Heart left ventricle (tissue), 16 donors: Measurements from ENCODE around the gene CHORDC1. TPM values are rescaled to one million over a fixed set of nuclear protein-coding genes. Genes with fewer than 3 reads are reported as not detected.

ENCODE experiments used
- ATAC-seq, 4 donors: fragments of 200-7000 bp; cut with Tn5 transposase; one replicate each; pipeline ENCODE4 v1.9.1; 2020 to 2022; ENCODE audit warnings: moderate library complexity in 4 of 4, mild to moderate bottlenecking in 3 of 4, moderate number of reproducible peaks in 1 of 4
- DNase-seq, 5 donors: peaks; one replicate each; pipeline ENCODE4 v3.0.0-alpha.2; 2020
- H3K27ac ChIP-seq, 12 donors: fragments of 200-600 bp; sonication (generic) in 4 of 12; one replicate each; pipeline versions ENCODE4 v1.5.0 to v1.8.0; 2016 to 2022; ENCODE audit warnings: mild to moderate bottlenecking in 2 of 12
- H3K27me3 ChIP-seq, 9 donors: fragments of 200-600 bp; sonication (generic) in 2 of 9; one replicate each; pipeline versions ENCODE4 v1.5.1 to v1.8.0; 2016 to 2022; ENCODE audit warnings: mild to moderate bottlenecking in 3 of 9
- H3K36me3 ChIP-seq, 9 donors: fragments of 200-600 bp; sonication (generic) in 2 of 9; one replicate each; pipeline versions ENCODE4 v1.5.0 to v1.8.0; 2018 to 2022; ENCODE audit warnings: mild to moderate bottlenecking in 2 of 9
- H3K4me1 ChIP-seq, 12 donors: fragments of 200-600 bp; sonication (generic) in 4 of 12; one replicate each; pipeline versions ENCODE4 v1.5.0 to v1.8.0; 2016 to 2022; ENCODE audit warnings: mild to moderate bottlenecking in 3 of 12
- H3K4me3 ChIP-seq, 12 donors: fragments of 200-600 bp; sonication (generic) in 4 of 12; one replicate each; pipeline versions ENCODE4 v1.5.0 to v1.8.0; 2017 to 2022; ENCODE audit warnings: mild to moderate bottlenecking in 9 of 12, moderate library complexity in 4 of 12
- H3K9me3 ChIP-seq, 12 donors: fragments of 200-600 bp; sonication (generic) in 4 of 12; one replicate each; pipeline versions ENCODE4 v1.5.0 to v1.8.0; 2016 to 2022; ENCODE audit warnings: mild to moderate bottlenecking in 1 of 12
- CTCF ChIP-seq, 12 donors: fragments of 200-600 bp; sonication (generic) in 4 of 12; IDR thresholded peaks; one replicate each; pipeline versions ENCODE4 v1.5.0 to v1.8.0; 2018 to 2022; ENCODE audit warnings: antibody characterized with exemption in 12 of 12, mild to moderate bottlenecking in 5 of 12
- POLR2A ChIP-seq, 2 donors: fragments of 450-650 bp; IDR thresholded peaks; one replicate each; pipeline ENCODE4 v1.6.1; 2017; ENCODE audit warnings: antibody characterized with exemption in 2 of 2, mild to moderate bottlenecking in 2 of 2, moderate library complexity in 2 of 2
- WGBS, 4 donors: extraction: QIAGEN DNeasy Blood & Tissue Kit in 2 of 4; methylation state at CpG; one replicate each; pipeline versions ENCODE4 v1.1.5 to v1.1.7; 2013 to 2018; 5-methylcytosine and 5-hydroxymethylcytosine counted together
- intact Hi-C, 10 donors: fragments of 100-400 bp; cut with DNase I; formaldehyde crosslinking; loops; one replicate each; pipeline versions ENCODE4 v1.11.1 to v1.14.2; 2022
- polyA plus RNA-seq, 2 donors: library from polyadenylated mRNA; stranded (reverse); fragments of 200-250 nt; gene quantifications; one replicate each; pipeline ENCODE4 v1.2.3, GENCODE V29; 2013
- total RNA-seq, 9 donors: library from RNA; depleted of rRNA in 2 of 9; stranded (reverse); fragments of >200 nt in 2 of 9; fragmentation: NEBNext Ultra II Directional in 3 of 9; extraction: Animal tissue kit (Norgen Biotek cat#: 25700) in 3 of 9; gene quantifications; one replicate each; pipeline versions ENCODE4 v1.1.0 to v1.2.4, GENCODE V29; 2016 to 2023
- donor health status: ischemic (EF 13 %, LVEDD 7.1; RV severe dilation, severe dysfunction).
- donor health status: healthy with polysubstance abuse.
- donor health status: DM: no; HTN: yes; CAD: no.
- donor health status: DM: no; HTN: no; CAD: no.
- donor health status: ischemic (EF 25% LVEDD 6.9; RV normal size, moderate dysfunction).
- donor health status: ischemic (EF 25% LVEDD 5.7; RV mildly dilated, moderate dysfunction).
- donor health status: healthy.
- donor health status: DM: yes; HTN: yes; CAD: no.
- donor health status: ischemic (EF 35%, LVEDD 5.7; RV mildly dilated, moderate dysfunction).
- donor health status: nonischemic (EF 11% LVEDD 7.7; RV severe dilation, severe dysfunction).
- donor health status: DM: yes; HTN: yes; CAD: no.
- donor health status: PGD.
- donor health status: ischemic (EF 29% LVEDD 5.4; RV normal size, mild dysfunction).
- donor health status: nonischemic (EF 23%, LVEDD 6.1; RV moderate dilation, normal function).

The CHORDC1 gene
- total and polyA plus RNA-seq, 11 donors = 21.7 to 55.4 (median 28.5) TPM

GRCh38 chr11:90237004-90237403 lies 14.2 kb upstream of the CHORDC1 start:
- no peak for ATAC-seq

GRCh38 chr11:90235526-90235925 lies 12.7 kb upstream of the CHORDC1 start:
- Histone ChIP-seq H3K4me1 (no peaks in the 10 kb centered on the region), H3K4me3 (no peak overlapping the region), H3K27ac (no peak overlapping the region), H3K27me3 (no peaks in the 10 kb centered on the region), H3K9me3 (peaks cover 0 to 5% (median 0%) of the 10 kb centered on the region in 12 donors), H3K36me3 (no peaks in the 10 kb centered on the region)
- intact Hi-C loops = no loop called here
- no peak for TF ChIP-seq POLR2A (IDR thresholded peaks at IDR 0.05)
- no peak for DNase-seq
- 71 to 79% (median 76%) methylated on average over 4 of the region's 4 CpGs for WGBS, 4 donors
- no peak for ATAC-seq

More at GRCh38 chr11:90237004-90237403, 14.2 kb upstream of the CHORDC1 start:
- WGBS, 4 donors = 88 to 92% (median 91%) methylated on average over 4 of the region's 4 CpGs
- intact Hi-C loops = no loop called here
- DNase-seq = no peak
- H3K4me1 ChIP-seq = no peaks in the 10 kb centered on the region
- no peak overlapping the region for H3K27ac ChIP-seq
- H3K4me3 ChIP-seq = no peak overlapping the region
- H3K27me3 ChIP-seq = no peaks in the 10 kb centered on the region
- H3K36me3 ChIP-seq = no peaks in the 10 kb centered on the region
- no peaks in the 10 kb centered on the region for H3K9me3 ChIP-seq
- TF ChIP-seq POLR2A (IDR thresholded peaks at IDR 0.05) (no peak), CTCF (IDR thresholded peaks at IDR 0.05) (no peak)

GRCh38 chr11:90234977-90235376 lies 12.1 kb upstream of the CHORDC1 start:
- no peak overlapping the region for H3K4me3 ChIP-seq
- DNase-seq (no peak), ATAC-seq (no peak)
- H3K4me1 ChIP-seq = no peaks in the 10 kb centered on the region
- TF ChIP-seq POLR2A (IDR thresholded peaks at IDR 0.05) (no peak), CTCF (IDR thresholded peaks at IDR 0.05) (no peak)
- peaks cover 0 to 10% (median 0%) of the 10 kb centered on the region in 12 donors for H3K9me3 ChIP-seq
- 42 to 64% (median 58%) methylated on average over 2 of the region's 2 CpGs for WGBS, 4 donors
- no peaks in the 10 kb centered on the region for H3K36me3 ChIP-seq
- intact Hi-C loops = no loop called here
- no peaks in the 10 kb centered on the region for H3K27me3 ChIP-seq
- no peak overlapping the region for H3K27ac ChIP-seq

- TF ChIP-seq POLR2A (IDR thresholded peaks at IDR 0.05) (no peak), CTCF (IDR thresholded peaks at IDR 0.05) (no peak)
- intact Hi-C loops = no loop called here
- Histone ChIP-seq H3K9me3 (peaks cover 0 to 17% (median 0%) of the 10 kb centered on the region in 12 donors), H3K27me3 (no peaks in the 10 kb centered on the region), H3K36me3 (no peaks in the 10 kb centered on the region), H3K4me1 (peaks cover 0 to 7% (median 0%) of the 10 kb centered on the region in 12 donors), H3K27ac (no peak overlapping the region), H3K4me3 (no peak overlapping the region)
- 85 to 92% (median 91%) methylated on average over 1 of the region's 1 CpG for WGBS, 4 donors
- no peak for DNase-seq
- no peak for ATAC-seq
Measured at GRCh38 chr11:90229791-90230190, 6.9 kb upstream of the CHORDC1 start.

- no peaks in the 10 kb centered on the region for H3K36me3 ChIP-seq
- H3K27ac ChIP-seq = no peak overlapping the region
- H3K4me1 ChIP-seq = peaks cover 0 to 19% (median 3%) of the 10 kb centered on the region in 12 donors
- intact Hi-C loops = no loop called here
- DNase-seq (no peak), ATAC-seq (no peak)
- H3K27me3 ChIP-seq = no peaks in the 10 kb centered on the region
- no peak for TF ChIP-seq CTCF (IDR thresholded peaks at IDR 0.05)
- no peak for TF ChIP-seq POLR2A (IDR thresholded peaks at IDR 0.05)
- WGBS, 4 donors = 87 to 100% (median 98%) methylated on average over 3 of the region's 3 CpGs
- H3K4me3 ChIP-seq = no peak overlapping the region
- peaks cover 0 to 17% (median 0%) of the 10 kb centered on the region in 12 donors for H3K9me3 ChIP-seq
Measured at GRCh38 chr11:90228056-90228455, 5.2 kb upstream of the CHORDC1 start.
